ENCODE data around the gene MYO5C. TPM values are rescaled to one million over a fixed set of nuclear protein-coding genes. Genes with fewer than 3 reads are reported as not detected.

The MYO5C gene, protein sequence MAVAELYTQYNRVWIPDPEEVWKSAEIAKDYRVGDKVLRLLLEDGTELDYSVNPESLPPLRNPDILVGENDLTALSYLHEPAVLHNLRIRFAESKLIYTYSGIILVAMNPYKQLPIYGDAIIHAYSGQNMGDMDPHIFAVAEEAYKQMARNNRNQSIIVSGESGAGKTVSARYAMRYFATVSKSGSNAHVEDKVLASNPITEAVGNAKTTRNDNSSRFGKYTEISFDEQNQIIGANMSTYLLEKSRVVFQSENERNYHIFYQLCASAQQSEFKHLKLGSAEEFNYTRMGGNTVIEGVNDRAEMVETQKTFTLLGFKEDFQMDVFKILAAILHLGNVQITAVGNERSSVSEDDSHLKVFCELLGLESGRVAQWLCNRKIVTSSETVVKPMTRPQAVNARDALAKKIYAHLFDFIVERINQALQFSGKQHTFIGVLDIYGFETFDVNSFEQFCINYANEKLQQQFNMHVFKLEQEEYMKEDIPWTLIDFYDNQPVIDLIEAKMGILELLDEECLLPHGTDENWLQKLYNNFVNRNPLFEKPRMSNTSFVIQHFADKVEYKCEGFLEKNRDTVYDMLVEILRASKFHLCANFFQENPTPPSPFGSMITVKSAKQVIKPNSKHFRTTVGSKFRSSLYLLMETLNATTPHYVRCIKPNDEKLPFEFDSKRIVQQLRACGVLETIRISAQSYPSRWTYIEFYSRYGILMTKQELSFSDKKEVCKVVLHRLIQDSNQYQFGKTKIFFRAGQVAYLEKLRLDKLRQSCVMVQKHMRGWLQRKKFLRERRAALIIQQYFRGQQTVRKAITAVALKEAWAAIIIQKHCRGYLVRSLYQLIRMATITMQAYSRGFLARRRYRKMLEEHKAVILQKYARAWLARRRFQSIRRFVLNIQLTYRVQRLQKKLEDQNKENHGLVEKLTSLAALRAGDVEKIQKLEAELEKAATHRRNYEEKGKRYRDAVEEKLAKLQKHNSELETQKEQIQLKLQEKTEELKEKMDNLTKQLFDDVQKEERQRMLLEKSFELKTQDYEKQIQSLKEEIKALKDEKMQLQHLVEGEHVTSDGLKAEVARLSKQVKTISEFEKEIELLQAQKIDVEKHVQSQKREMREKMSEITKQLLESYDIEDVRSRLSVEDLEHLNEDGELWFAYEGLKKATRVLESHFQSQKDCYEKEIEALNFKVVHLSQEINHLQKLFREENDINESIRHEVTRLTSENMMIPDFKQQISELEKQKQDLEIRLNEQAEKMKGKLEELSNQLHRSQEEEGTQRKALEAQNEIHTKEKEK (N-terminal part only)
- total RNA-seq, result under 0.01 TPM in 1 of 2 replicates, not detected in the other

DNA sequence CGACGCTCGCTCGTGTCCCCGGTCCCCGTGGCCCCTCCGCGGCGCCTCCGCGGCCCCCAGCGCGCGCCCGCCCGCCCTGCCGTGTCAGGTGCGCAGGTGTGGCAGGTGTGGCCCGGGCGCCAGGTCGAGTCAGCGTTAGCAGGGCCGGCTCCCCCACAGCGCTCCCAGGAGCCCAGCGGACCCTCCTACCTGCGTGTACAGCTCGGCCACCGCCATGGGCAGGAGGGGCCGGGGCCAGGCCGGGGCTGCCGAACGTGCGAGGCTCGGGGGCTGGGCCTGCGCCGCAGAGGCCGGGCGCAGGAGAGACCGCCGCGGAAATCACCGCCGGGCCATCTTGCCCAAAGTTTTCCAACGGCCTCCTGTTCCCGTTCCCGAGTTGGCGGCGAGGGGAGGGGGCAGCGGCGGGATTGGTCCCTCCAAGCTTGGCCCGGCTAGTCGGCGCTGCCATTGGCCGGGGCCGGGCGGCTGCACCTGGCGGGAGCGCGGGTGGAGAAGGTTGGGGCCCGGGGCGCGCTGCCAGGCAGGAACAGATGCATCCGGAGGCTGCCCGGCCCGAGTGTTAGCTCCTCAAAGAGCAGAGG, at the start of gene MYO5C:
TSS of gene MYO5C (minus strand) at position 384 of the 581 bp plus-strand sequence. CDS start at position 216, 168 bp downstream.
- no peak for DNase-seq (ENCODE audit: low read depth)

GRCh38 chr15:52344592-52344991, 49.0 kb upstream of the MYO5C start:
- no peak overlapping the region for H3K4me3 ChIP-seq (ENCODE audit: low read depth, low read length)
- no peak for DNase-seq (ENCODE audit: low read depth)
- TF ChIP-seq CTCF (IDR thresholded peaks at IDR 0.05; ENCODE audit: insufficient read depth, low read depth, low read length), result no peak

More for the DNA sequence above, at the start of gene MYO5C:
- H3K4me3 ChIP-seq (ENCODE audit: low read depth, low read length), result peak within 1 kb of the TSS; percentile 28
- no peak for TF ChIP-seq CTCF (IDR thresholded peaks at IDR 0.05; ENCODE audit: insufficient read depth, low read depth, low read length)

DNA sequence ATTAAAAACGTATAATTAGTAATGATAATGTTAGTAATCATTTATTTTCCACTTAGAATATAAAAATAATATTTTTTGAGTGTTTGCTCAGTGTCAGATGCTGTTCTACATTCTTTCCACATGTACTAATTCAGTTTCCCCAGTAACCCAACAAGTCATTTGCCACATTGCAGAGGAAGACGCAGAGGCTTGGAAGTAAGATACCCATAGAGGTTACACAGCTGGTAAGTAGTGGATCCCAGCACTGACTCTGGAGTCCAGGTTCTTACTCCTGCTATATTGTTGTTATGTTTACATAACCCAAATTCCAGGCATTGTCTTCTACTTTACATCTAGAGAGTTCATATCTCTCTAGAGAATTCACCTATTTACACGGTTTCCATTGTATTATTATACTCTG, 48.2 kb upstream of the MYO5C start:
- H3K4me3 ChIP-seq (ENCODE audit: low read depth, low read length), result no peak overlapping the region
- peak; percentile 11 for DNase-seq (ENCODE audit: low read depth)
- TF ChIP-seq CTCF (IDR thresholded peaks at IDR 0.05; ENCODE audit: insufficient read depth, low read depth, low read length), result no peak

GRCh38 chr15:52340093-52340492, 44.5 kb upstream of the MYO5C start:
- no peak for DNase-seq (ENCODE audit: low read depth)
- no peak overlapping the region for H3K4me3 ChIP-seq (ENCODE audit: low read depth, low read length)
- TF ChIP-seq CTCF (IDR thresholded peaks at IDR 0.05; ENCODE audit: insufficient read depth, low read depth, low read length), result no peak

- H3K4me3 ChIP-seq (ENCODE audit: low read depth, low read length), result no peak overlapping the region
- DNase-seq (ENCODE audit: low read depth), result no peak
- no peak for TF ChIP-seq CTCF (IDR thresholded peaks at IDR 0.05; ENCODE audit: insufficient read depth, low read depth, low read length)
Measured at GRCh38 chr15:52338891-52339290, 43.3 kb upstream of the MYO5C start.

DNA sequence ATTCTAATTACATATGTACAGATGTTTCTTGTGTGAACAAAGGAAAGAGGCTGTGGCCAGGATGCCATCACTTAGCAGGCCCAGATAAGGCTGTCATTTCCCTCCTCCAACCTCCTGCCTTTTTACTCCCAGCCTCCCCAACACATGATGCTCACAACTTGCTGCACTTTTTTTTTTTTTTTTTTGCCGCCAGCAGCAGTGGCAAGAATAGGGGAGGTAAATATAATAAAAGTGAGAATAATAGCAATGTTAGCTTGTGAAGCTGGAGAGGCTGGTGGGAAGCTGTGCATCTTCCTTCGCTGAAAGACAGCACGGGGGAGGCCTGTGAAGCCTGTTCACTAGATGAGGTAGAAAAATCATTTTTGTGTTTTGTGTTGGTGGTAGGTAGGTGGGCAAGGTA, 42.5 kb upstream of the MYO5C start:
- DNase-seq (ENCODE audit: low read depth), result no peak
- H3K4me3 ChIP-seq (ENCODE audit: low read depth, low read length), result no peak overlapping the region
- no peak for TF ChIP-seq CTCF (IDR thresholded peaks at IDR 0.05; ENCODE audit: insufficient read depth, low read depth, low read length)
